GM04503 (cell line): Measurements from ENCODE around the gene ZBTB7B.

ENCODE experiments used
- DNase-seq: peaks from one replicate; pipeline ENCODE4 v3.0.0-alpha.2; 2012; ENCODE audit warnings: low read depth

ZBTB7B gene

DNA sequence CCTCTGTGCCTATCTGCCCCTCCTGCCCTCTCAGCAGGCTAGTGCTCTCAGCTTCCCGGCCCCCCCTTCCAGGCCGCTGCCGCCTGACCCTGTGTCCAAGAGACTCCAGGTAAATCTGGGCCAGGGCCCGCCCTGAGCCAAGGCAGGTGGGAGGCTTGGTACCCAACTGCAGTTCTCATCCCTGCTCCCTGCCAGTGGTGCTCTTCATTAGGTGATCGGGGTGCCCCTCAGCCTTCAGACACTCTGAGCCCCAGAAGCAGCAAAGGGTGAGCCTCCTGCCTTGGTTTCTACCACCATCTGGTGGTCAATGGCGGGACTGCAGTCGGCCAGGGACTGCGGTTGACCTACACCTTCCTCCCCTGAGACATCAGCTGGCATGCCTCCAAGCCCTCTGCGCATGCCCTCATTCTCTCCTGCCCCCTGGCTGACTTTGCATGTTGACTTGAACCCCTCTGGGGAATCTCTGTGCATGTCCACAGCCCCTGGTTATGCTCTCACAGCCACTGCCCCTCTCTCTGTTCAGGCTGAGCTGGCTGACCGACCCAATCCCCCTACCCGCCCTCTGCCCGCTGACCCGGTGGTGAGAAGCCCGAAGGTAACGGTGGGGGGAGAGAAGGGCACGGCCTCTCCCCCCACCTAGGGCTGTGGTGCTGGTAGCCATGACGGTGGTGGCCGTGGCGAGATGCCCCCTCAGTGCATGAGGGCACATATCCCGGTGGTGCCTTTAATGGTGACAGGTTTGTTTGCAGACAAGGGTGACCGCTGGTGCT lies 59.0 kb downstream of the ZBTB7B start:
- DNase-seq: no peak

DNA sequence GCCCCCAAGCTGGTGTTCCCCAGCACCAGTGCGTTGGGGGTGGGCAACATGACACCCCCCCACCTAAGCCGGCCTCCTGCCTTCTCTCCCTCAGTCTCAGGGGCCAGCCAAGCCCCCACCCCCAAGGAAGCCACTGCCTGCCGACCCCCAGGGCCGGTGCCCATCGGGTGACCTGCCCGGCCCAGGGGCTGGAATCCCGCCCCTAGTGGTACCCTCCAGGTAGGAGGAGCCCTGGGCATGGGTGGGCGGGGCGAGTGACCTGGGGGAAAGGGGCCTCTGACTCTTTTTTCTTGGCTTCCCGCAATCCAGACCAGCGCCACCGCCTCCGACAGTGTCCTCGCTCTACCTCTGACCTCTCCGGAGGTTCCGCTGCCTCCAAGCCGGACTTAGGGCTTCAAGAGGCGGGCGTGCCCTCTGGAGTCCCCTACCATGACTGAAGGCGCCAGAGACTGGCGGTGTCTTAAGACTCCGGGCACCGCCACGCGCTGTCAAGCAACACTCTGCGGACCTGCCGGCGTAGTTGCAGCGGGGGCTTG lies 59.6 kb downstream of the ZBTB7B start:
- DNase-seq: no peak

DNA sequence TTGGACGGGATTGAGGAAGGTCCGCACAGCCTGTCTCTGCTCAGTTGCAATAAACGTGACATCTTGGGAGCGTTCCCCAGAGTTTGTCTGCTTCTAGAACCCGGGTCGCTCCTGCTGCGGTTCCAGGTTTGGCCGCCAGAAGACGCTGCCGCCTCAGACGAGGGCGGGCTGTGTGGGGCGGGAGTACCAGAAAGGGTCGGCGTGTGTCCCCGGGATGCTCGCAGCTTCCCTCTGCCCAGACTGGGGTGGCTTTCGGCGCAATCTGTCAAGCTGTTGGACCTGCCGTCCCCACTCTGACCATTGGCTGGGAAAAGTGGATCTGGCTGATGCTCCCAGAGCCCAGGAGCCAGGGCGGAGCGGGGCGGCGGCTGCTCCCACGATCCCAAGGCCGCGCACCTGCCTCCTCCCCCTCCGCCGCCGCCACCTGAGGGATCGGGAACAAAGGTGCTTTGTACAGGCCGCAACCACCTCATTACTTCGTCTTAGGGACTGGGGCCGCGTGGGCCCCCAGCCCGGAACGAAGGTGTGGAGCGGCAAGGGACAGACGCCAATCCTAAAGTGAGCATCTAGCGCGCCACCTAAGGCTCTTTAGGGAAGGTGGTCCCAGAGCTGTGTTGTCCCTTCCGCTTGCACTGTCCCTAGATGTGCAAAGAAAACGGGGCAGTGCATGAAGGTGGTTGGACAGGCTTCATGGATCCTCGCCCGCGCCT lies 60.3 kb downstream of the ZBTB7B start:
- no peak for DNase-seq

DNA sequence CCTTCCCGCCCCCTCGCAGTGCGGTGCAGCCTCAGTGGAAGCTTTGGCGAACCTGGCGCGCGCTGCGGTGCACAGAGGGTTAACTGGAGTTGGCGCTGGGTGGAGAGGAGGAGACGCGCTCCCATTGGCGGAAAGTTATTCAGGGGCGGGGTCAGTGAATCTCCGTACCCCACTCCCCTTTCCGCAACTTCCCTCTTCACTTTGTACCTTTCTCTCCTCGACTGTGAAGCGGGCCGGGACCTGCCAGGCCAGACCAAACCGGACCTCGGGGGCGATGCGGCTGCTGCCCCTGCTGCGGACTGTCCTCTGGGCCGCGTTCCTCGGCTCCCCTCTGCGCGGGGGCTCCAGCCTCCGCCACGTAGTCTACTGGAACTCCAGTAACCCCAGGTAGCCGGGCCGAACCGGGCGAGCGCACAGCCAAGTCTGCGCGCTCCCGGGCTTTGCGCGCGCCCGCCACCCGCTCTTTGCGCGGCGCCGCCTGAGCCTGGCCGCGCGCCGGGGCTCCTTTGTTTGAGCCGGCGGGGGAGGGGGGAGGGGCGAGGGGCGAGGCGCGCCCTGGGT lies 61.0 kb downstream of the ZBTB7B start, which contains the start of gene EFNA4:
EFNA4 (plus strand) TSS at position 191 of the 561 bp plus-strand sequence; CDS start at position 275, 84 bp downstream.
- no peak for DNase-seq

DNA sequence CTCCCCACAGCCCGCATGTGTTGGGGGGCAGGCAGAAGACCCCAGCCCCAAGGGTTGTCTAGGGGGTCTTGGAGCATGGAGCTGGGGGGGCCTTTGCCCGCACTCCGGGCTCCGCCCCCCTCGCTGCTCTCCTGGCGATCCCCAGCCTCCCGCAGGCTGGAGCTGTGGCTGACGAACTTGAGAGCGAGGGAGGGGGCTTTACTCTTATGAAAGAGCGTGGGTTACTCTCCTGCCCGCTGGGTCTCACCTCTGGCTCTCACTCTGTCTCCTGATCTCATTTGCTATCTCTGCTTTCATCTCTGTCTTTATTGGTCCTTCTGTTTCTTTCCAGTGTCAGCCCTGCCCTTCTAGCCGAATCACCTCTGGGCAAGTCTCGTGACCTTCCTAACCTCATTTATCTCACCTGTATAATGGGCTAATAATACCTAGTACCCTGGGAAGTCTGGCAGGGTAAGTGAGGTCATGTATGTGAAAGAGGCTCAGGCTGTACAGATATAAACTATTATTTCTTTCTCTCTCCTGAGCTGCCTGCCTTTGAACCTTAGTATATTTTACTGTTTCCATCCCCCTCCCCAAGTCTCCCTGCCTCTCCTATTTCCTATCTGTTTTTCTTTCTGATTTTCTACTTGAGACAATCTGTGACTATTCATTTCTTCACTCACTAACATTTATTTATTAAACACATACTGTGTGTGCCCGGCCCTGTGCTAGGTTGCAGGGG lies 61.7 kb downstream of the ZBTB7B start:
- DNase-seq: no peak

DNA sequence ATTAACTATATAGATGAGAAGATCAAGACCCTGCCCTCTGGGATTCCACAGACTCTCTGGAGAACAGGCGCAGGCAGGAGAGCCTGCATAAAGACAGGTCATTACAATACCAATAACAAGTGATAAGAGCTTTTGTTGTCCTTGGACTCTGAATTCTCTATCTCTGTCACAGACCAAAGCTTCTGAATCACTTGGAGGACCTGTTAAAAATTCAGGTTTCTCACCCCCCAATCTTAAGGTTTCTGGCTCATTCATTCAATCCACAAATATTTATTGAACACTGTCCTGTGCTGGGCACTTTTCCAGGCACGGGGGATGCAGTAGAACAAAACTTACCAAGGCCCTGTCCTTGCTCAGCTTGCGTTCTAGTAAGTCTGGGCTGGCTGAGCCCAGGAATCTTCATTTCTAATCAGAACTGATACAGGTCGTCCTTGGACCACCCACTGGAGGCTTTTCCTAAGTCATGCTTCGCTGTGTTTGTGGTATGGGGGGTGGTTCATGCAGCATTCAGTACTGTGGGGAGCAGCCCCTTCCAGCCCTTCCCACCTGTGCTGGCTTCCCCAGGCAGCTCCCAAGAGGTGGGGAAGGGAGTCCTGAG lies 62.3 kb downstream of the ZBTB7B start:
- no peak for DNase-seq

DNA sequence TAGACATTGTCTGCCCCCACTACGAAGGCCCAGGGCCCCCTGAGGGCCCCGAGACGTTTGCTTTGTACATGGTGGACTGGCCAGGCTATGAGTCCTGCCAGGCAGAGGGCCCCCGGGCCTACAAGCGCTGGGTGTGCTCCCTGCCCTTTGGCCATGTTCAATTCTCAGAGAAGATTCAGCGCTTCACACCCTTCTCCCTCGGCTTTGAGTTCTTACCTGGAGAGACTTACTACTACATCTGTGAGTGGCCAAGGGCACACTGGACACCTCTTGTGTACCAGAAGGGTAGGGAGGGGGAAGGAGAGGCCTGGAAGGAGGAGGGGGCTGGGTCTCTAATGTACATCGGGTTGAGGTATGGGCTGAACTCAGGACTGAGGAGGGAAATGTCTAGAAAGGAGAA lies 64.2 kb downstream of the ZBTB7B start:
- DNase-seq: no peak
